OCI-LY1 (cell line): ENCODE data around the gene POSTN.

Source experiments
- H2AFZ ChIP-seq: fragments of 200-600 bp; sonication (generic), shearing (Covaris generic); 2 replicates; pipeline ENCODE4 v1.6.0; 2014; ENCODE audit warnings: antibody characterized with exemption, mild to moderate bottlenecking, low read length
- H3F3A ChIP-seq: fragments of 200-600 bp; sonication (generic), shearing (Covaris generic); 2 replicates; pipeline ENCODE4 v1.6.0; 2014; ENCODE audit warnings: mild to moderate bottlenecking, antibody characterized with exemption, low read length, moderate library complexity; ENCODE audit not compliant: insufficient read depth
- H3K27ac ChIP-seq: fragments of 200-600 bp; sonication (generic); 2 replicates; pipeline ENCODE4 v1.5.1; 2014; ENCODE audit warnings: low read length, mixed run types, mild to moderate bottlenecking, low read depth; ENCODE audit not compliant: poor library complexity, severe bottlenecking
- H3K27me3 ChIP-seq: fragments of 200-600 bp; sonication (generic); 2 replicates; pipeline ENCODE4 v1.6.0; 2014; ENCODE audit warnings: antibody characterized with exemption, mild to moderate bottlenecking, low read length, moderate library complexity; ENCODE audit not compliant: insufficient read depth
- H3K36me3 ChIP-seq: fragments of 200-600 bp; sonication (generic); 2 replicates; pipeline ENCODE4 v1.6.1; 2014; ENCODE audit warnings: mild to moderate bottlenecking, antibody characterized with exemption, low read length, moderate library complexity, mixed read lengths; ENCODE audit not compliant: insufficient read depth
- H3K4me1 ChIP-seq: fragments of 200-600 bp; sonication (generic); 2 replicates; pipeline ENCODE4 v1.5.1; 2014; ENCODE audit warnings: mild to moderate bottlenecking, low read length, moderate library complexity; ENCODE audit not compliant: insufficient read depth, severe bottlenecking
- H3K4me2 ChIP-seq: fragments of 200-600 bp; sonication (generic), shearing (Covaris generic); 2 replicates; pipeline ENCODE4 v1.6.1; 2014; ENCODE audit warnings: low read length
- H3K4me3 ChIP-seq: fragments of 200-600 bp; sonication (generic); 2 replicates; pipeline ENCODE4 v1.5.1; 2014; ENCODE audit warnings: low read length, low read depth, mild to moderate bottlenecking, mixed read lengths; ENCODE audit not compliant: poor library complexity, severe bottlenecking
- H3K79me2 ChIP-seq: fragments of 200-600 bp; shearing (Covaris generic); 2 replicates; pipeline ENCODE4 v1.6.1; 2016; ENCODE audit warnings: mixed run types, low read length, mixed read lengths; ENCODE audit not compliant: insufficient read depth
- H3K9ac ChIP-seq: fragments of 200-600 bp; sonication (generic), shearing (Covaris generic); 2 replicates; pipeline ENCODE4 v1.6.1; 2014; ENCODE audit warnings: mild to moderate bottlenecking, low read length, mixed read lengths
- H3K9me2 ChIP-seq: fragments of 200-600 bp; sonication (generic), shearing (Covaris generic); 2 replicates; pipeline ENCODE4 v1.6.1; 2014; ENCODE audit warnings: low read depth, mild to moderate bottlenecking, low read length, mixed read lengths
- H3K9me3 ChIP-seq: fragments of 200-600 bp; shearing (Covaris generic); 2 replicates; pipeline ENCODE4 v1.6.1; 2014; ENCODE audit warnings: low read length, mixed read lengths
- H4K20me1 ChIP-seq: fragments of 200-600 bp; sonication (generic), shearing (Covaris generic); 2 replicates; pipeline ENCODE4 v1.6.0; 2016; ENCODE audit warnings: mild to moderate bottlenecking, low read length; ENCODE audit not compliant: insufficient read depth
- EZH2 ChIP-seq: fragments of 200-600 bp; sonication (generic), shearing (Covaris generic); IDR thresholded peaks from 2 replicates; pipeline ENCODE4 v1.8.0; 2017; ENCODE audit warnings: borderline replicate concordance, mixed run types, mild to moderate bottlenecking, antibody characterized with exemption, low read length, moderate library complexity, mixed read lengths
- TF ChIP-seq, protein P1 (sequence below): fragments of 200-600 bp; sonication (generic), shearing (Covaris generic); IDR thresholded peaks from 2 replicates; pipeline ENCODE4 v1.5.1; 2017; ENCODE audit warnings: mild to moderate bottlenecking, antibody characterized with exemption, low read length, moderate library complexity, mixed read lengths

The POSTN gene

GRCh38 chr13:37531049-37531448 lies 67.5 kb downstream of the POSTN start:
- H3K9me2 ChIP-seq, result no peaks in the 10 kb centered on the region
- no peak for TF ChIP-seq EZH2
- no peak overlapping the region for H3K9ac ChIP-seq
- H3K4me1 ChIP-seq, result no peaks in the 10 kb centered on the region
- no peaks in the 10 kb centered on the region for H3K9me3 ChIP-seq
- H3K4me2 ChIP-seq, result no peak overlapping the region
- H3K4me3 ChIP-seq, result no peak overlapping the region
- no peaks in the 10 kb centered on the region for H3K79me2 ChIP-seq
- no peaks in the 10 kb centered on the region for H3K36me3 ChIP-seq
- no peaks in the 10 kb centered on the region for H4K20me1 ChIP-seq
- no peaks in the 10 kb centered on the region for H3F3A ChIP-seq
- H3K27ac ChIP-seq, result no peak overlapping the region
- no peak overlapping the region for H2AFZ ChIP-seq
- no peaks in the 10 kb centered on the region for H3K27me3 ChIP-seq

- TF ChIP-seq EZH2, result no peak
- TF ChIP-seq, protein P1, sequence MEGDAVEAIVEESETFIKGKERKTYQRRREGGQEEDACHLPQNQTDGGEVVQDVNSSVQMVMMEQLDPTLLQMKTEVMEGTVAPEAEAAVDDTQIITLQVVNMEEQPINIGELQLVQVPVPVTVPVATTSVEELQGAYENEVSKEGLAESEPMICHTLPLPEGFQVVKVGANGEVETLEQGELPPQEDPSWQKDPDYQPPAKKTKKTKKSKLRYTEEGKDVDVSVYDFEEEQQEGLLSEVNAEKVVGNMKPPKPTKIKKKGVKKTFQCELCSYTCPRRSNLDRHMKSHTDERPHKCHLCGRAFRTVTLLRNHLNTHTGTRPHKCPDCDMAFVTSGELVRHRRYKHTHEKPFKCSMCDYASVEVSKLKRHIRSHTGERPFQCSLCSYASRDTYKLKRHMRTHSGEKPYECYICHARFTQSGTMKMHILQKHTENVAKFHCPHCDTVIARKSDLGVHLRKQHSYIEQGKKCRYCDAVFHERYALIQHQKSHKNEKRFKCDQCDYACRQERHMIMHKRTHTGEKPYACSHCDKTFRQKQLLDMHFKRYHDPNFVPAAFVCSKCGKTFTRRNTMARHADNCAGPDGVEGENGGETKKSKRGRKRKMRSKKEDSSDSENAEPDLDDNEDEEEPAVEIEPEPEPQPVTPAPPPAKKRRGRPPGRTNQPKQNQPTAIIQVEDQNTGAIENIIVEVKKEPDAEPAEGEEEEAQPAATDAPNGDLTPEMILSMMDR, result no peak
- H3K79me2 ChIP-seq, result no peaks in the 10 kb centered on the region
Measured at GRCh38 chr13:37529751-37530385, 68.7 kb downstream of the POSTN start.

DNA sequence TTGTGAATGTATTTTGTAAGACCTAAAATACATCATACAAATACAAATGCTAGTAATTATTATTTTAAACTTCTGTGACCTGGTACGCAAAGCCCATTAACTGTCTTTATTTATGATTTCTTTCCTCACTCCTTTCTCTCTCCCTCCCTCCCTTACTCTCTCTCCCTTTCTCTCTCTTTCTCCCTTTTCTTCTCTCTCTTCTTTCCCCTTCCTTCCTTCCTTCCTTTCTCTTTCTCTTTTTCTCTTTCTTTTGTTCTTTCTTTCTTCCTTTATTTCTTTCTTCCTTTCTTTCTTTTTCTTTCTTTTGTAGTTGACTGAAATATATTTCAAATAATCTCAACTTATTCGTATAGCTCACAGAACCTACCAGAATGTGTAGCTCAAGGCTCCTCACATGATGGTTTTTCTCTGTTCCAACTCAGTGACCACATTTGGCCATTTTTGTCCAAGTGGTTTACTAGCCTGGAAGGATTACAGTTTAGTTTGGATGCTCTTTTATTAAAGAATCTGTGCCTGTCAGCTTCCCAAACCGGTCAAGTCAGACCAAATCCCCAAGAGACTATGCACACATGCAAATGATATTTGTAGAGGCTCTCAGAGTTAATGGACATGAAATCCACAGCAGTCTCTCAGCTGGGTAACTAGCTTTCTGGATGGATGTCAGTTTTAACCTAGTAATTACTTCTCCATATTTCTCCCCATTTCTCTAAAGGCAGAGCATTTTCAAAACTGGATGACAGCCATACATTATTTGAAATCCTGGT lies 71.7 kb downstream of the POSTN start:
- H3F3A ChIP-seq, result no peaks in the 10 kb centered on the region
- no peaks in the 10 kb centered on the region for H3K9me2 ChIP-seq
- no peak overlapping the region for H3K9ac ChIP-seq
- H3K36me3 ChIP-seq, result no peaks in the 10 kb centered on the region
- H2AFZ ChIP-seq, result no peak overlapping the region
- H3K4me2 ChIP-seq, result no peak overlapping the region
- no peaks in the 10 kb centered on the region for H4K20me1 ChIP-seq
- no peaks in the 10 kb centered on the region for H3K4me1 ChIP-seq
- no peak for TF ChIP-seq EZH2
- TF ChIP-seq, protein P1, result no peak
- H3K4me3 ChIP-seq, result no peak overlapping the region
- no peaks in the 10 kb centered on the region for H3K27me3 ChIP-seq
- no peaks in the 10 kb centered on the region for H3K9me3 ChIP-seq
- H3K27ac ChIP-seq, result no peak overlapping the region
- H3K79me2 ChIP-seq, result no peaks in the 10 kb centered on the region

More at GRCh38 chr13:37529751-37530385, 68.7 kb downstream of the POSTN start:
- Histone ChIP-seq H3K27ac (no peak overlapping the region), H3K4me2 (no peak overlapping the region), H3K9me2 (no peaks in the 10 kb centered on the region), H2AFZ (no peak overlapping the region), H3K36me3 (no peaks in the 10 kb centered on the region), H3K4me3 (no peak overlapping the region), H4K20me1 (no peaks in the 10 kb centered on the region), H3K27me3 (no peaks in the 10 kb centered on the region), H3K9me3 (no peaks in the 10 kb centered on the region), H3F3A (no peaks in the 10 kb centered on the region), H3K9ac (no peak overlapping the region), H3K4me1 (no peaks in the 10 kb centered on the region)
